GM18951 (cell line): ENCODE measurements around the gene SAMD13.

Experiments used
- POLR2A ChIP-seq: IDR thresholded peaks from 4 replicates; pipeline ENCODE4 v1.6.1; 2011; ENCODE audit warnings: mild to moderate bottlenecking; ENCODE audit not compliant: insufficient read length, insufficient read depth; ENCODE audit errors: extremely low read depth
- in situ Hi-C: fragments of 300-500 bp; cut with MboI; formaldehyde crosslinking; loops from one replicate; pipeline ENCODE4 v1.12.0; 2022; ENCODE audit warnings: low sequenced_read_pairs, mixed read lengths, inconsistent platforms; ENCODE audit not compliant: unreplicated experiment

SAMD13 gene

DNA sequence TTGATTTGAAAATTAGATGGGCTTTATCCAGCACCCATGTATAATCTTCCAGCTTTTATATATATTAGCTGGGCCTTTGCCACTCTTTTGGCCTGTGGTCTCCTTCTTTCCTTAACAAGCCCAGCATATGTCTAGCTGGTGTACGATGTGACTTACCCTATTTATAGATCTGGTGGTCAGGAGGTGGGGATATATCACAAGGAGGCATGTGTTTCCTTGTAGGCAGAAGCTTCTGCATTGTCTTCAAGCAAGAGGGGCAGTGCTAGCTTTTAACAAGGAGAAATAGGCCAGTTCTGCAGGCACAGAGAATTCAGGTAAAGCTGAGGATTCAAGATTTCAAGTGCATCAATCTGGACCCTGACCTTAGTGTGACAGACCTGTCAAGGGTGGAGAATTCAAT, 58.8 kb downstream of the SAMD13 start:
- no peak for TF ChIP-seq POLR2A
- in situ Hi-C loops = no loop called here

DNA sequence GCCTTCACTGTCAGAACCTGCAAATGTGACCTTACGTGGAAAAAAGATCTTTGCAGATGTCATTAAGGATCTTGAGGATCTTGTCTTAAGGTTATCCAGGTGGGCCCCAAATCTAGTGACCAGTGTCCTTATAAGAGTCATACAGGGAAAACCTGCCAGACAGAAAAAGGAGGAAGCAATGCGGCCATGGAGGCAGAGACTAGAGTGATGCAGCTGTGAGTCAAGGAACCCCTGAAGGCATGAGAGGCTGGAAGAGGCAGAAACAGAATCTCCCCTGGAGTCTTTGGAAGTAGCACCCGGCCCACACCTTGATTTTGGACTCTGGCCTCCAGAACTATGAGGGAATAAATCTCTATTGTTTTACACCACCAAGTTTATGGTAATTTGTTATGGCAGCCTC, 60.3 kb downstream of the SAMD13 start:
- in situ Hi-C loops = no loop called here

DNA sequence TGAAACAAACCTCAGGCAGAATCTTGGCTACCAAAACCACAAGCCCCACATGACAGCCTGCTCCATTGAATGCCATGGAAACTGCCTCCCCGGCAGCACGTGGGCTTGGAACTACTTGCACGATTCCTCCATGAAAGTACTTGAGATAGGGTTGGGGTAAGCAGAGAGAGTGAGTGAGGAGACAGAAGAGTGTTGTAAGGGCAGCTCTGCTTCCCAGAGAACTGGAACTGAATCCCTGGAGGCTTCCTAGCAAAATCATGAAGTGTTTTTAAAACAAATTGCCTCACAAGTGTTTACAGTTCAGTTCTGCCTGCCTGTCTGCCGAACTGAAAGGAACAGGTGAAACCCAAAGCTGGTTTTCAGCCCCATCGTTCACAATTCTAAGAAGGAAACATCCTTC, 61.5 kb downstream of the SAMD13 start:
- TF ChIP-seq POLR2A = no peak
- in situ Hi-C loops = no loop called here

More for the DNA sequence above, 60.3 kb downstream of the SAMD13 start:
- TF ChIP-seq POLR2A = no peak

DNA sequence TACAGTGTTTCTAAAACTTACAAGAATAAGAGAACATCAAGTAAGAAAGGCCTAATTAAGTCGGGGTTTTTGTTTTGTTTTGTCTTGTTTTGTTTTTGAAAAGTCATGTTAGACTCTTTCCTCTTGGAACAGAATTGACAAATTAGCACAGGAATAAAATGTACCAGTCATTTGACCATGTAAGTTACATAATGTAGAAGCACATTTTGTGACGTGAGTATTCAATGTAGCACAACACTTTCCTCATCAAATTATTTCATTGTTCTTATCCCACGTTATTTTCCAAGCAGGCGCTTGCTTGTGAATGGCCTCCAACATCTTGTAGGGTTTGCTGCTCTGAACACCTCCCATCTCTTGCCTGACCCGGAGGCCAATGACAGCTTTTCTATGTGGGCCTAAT, 62.1 kb downstream of the SAMD13 start:
- in situ Hi-C loops = no loop called here
- no peak for TF ChIP-seq POLR2A

DNA sequence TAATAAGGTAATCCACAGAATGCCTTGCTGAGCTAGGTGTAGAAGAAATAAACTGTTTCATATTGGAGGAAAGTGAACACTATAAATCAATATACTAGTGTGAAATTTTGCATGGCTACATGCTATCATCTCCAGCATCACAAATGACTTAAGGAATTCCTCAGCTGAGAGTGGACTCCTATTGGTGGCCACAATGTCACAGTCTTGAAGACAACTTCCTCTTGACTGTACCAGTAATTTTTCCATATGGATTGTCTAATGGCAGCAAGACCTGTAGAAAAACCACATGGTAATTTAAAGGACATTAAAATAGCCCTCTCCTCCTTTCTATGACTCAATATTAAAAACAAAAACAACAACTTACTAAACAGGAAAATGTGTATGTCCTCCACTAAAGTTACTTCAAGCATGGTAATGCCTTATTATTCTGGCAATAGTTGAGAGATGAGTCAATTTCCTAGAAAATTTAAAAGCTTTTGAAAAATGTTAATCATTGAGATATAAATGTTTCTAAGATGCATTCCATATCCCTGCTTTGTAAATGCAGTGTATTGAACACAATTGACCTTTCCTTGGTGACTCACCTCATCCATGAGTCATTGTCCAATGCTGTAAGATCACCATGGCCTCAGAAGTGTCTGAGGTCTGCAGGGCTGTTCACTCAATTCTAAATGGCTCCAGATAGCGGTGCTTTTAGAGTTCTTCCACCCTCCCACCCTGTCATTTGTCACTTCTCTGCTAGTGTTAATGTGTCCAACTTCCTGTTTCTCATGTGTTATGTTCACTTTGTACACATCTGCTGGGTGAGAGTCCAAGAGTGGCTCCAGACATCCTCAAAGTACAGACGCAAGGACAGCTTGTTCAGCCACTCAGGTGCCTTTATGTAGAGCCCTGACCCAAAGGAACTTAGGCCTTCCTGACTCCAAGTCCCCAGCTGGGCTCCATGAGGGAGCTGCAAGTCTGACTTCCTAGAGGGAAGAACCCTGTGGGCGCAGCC, 64.0 kb downstream of the SAMD13 start:
- in situ Hi-C loops = no loop called here
- no peak for TF ChIP-seq POLR2A

DNA sequence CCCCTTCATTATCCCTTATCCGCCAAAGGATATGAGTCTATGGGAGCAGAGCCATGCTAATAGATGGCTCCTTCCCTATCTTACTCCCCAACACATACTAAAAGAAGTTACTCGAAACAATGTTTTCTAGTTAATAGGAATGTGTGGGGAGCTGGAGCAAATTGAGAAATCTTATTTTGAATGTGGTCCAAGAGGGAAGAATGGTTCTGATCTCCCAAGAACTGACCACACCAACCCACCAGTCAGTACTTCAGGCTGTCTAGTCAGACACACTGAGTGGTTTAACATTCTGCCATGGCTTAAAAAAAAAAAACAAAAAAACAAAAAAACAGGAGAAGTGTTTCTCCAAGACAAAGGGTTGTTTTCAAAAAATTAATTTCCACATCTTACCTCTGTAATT, 65.3 kb downstream of the SAMD13 start:
- no peak for TF ChIP-seq POLR2A
- in situ Hi-C loops = no loop called here

DNA sequence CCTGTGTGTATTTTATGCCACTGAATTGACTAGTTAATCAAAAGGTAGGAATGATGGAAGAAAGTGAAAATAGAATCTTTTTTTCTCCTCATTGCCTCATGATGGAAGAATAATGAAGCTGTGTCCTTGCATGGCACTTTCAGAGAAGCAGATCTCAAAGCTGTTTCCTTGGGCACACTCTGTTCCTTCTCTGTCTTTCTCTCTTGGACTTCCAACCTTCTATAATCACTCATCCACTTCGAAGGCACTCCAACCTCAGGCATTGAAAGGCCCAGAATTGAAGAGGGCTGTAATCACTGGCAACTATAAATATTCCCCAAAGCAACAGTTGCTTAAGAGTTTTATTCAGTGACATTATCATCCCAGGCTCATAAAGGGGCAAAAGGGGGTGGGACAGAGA, 65.7 kb downstream of the SAMD13 start:
- TF ChIP-seq POLR2A = no peak
- in situ Hi-C loops = no loop called here

DNA sequence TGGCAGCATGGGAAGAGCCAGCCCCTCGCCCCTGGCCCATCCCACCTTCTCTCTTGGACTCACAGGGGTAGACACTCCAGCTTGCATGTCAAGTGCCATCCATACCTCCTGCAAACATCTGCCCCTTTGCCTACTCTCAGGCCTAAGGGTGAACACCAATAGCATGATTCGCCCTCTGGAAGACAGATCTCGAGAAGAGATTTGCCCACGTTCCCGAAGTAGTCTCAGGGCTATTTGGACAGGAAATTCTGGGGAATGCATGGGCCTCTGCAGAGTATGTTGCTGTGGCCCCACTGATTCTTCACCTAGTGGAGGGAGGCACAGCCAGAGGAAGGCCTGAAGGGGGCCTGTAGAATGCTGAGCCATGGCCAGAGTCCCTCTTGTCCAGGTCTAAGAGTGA, 66.9 kb downstream of the SAMD13 start:
- in situ Hi-C loops = no loop called here
- TF ChIP-seq POLR2A = no peak

DNA sequence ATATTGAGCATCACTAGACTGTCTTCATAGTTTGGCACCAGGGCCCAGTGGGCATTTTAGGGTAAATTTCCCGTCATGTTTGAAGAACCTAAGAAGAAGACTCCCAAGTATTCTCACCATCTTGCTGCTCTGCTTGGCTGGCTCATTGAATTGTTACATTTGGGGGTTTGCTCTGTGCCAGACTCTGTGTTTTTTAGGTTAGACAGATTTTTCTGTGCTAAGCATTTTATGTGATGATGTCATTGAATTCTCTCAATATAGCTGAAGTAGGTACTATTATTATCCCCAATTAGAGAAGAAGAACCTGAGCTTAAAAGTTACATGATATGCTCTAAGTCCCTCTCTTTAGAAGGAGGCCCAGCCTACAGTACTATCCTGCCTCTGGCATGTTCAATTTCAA, 68.8 kb downstream of the SAMD13 start:
- in situ Hi-C loops = no loop called here
- no peak for TF ChIP-seq POLR2A

DNA sequence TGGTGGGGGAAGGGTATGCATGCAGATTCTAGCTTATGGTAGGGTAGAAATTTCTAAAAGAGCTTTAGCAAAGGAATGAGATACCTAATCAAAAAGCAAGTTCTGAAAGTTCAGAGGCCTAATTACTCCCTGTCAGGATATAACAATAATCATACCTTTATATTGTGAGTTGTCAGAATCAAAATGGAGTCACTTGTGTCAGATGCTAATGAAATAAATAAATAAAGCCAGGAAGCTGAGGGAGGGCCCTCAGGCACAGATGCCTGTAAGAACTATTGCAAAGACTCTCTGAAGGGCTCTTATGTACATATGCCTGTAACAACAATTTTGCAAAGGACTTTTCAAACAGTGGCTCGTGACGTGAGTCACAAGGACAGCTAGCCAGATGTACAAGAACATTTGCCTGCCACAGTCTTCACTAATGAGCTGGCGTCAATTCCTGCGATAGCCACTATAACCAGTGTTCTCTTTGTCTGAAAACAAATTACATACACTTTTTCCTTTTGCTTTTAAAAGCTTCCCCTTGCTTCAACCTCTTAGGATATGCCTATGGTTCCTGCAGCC, 69.4 kb downstream of the SAMD13 start:
- no peak for TF ChIP-seq POLR2A
- in situ Hi-C loops = no loop called here

DNA sequence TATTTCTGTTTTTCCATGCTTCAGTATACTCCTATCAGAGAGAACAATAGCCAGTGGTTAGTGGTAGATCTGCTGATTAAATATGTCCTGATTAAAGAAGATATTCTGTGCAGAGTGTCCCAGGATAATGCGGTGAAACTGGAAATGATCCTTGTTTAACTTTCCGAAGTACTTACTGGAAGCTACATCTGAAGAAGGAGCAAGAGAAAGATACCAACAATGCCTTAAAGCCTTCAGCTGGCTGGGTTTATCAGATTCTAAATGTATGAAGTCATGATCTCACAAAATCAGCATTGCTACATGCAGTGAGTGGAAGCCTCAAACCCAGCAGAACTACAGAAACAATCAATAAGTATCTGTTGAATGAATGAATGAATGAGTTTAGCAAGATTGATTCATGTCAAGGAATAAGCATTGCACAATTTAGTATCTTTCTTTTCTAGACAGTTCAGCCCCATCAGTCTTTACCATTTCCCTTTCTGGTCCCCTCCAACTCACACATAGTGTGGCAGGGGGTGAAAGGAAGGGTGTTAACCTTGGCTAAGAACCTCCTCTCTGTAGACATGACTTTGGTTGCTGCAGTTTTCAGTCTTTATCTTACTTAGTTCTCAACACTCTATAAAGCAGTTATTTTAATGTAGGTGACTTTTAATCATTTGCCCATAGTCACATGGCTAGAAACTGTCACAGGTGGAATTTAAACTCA, 72.1 kb downstream of the SAMD13 start:
- no peak for TF ChIP-seq POLR2A
- in situ Hi-C loops = no loop called here

DNA sequence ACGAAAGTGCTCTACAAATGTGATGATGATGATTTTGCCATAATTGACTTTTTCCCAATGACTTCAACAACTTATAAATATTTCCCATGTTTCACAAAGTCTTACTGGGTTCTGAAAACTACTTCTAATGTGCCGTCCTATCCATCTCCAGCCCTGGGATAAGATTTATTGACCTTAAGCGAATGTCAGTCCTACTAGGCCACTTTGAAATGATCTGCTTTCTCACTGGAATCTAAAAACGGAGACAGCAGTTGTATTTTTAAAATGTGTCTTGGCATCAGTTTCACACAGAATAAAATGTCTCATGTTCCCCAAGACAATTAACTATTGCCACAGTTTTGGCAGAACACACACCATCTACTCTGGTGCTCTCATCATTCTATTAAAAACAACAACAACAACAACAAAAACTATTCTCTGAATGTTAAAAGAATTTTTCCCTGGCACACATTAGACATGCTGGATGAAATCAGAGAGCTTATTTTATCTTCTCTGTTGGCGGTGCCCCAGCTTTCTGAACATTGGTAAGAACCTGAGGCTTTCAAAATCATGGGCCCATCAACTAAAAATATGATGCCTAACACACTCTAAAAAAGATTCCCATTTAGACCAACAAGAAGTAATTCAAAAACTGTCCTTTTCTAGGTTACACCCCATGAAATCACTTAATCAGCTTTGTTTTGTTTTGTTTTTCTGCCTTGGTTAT, 73.6 kb downstream of the SAMD13 start:
- TF ChIP-seq POLR2A = no peak
- in situ Hi-C loops = no loop called here

DNA sequence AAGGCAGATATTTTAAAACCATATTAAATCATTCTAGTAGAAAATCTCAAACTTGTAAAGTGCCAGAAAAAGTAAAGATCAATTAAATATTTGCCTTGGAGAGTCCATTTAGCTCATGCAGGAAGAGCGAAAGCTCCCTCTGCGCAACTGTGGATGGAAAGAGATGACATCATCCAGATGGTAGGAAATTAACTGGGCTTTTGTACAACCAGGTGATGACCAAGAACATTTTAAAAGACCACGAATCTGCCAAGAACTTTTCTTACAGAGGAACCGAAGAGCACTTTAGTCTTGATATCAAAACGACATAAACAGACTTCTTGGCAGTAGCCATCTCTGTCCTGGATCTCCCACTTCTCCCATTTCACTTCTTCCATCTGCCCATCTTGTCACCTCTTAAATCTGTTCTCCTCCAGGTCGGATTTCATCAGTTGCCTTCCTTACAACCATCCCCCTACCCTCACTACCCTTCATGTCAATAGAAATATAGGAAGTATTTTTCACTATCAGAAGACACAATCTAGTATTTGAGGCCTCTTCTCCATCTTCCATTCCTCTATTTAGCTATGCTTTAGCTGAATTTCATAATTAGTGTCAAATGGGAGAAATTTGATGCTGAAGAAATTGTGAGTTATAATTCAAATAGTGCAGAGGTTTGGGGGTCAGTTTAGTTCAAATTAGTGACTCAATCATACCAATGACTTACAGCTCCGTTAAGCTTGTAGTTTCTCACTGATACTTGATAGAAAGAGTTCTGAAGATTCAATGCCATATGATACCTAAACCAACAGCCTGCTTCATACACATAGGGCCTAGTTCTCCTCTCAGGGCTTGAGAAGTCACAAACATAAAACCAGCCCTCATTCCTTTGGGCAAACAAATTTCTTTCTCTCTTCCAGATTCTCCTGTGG, 74.7 kb downstream of the SAMD13 start:
- TF ChIP-seq POLR2A = no peak
- in situ Hi-C loops = no loop called here
